K562 (cell line): ENCODE data around the gene CFAP97D2. TPM values are rescaled to one million over a fixed set of nuclear protein-coding genes. Genes with fewer than 3 reads are reported as not detected.

Experiments
- ATAC-seq: fragments of 200-7000 bp; cut with Tn5 transposase; 3 replicates; pipeline ENCODE4 v1.9.1; 2020; ENCODE audit warnings: moderate library complexity
- BruUV-seq: library from RNA; stranded (reverse); fragments of 400-500 nt; replicated peaks from 2 replicates; lab custom pipeline; 2021; lab: Mats Ljungman, UMichigan
- CTCF ChIA-PET: fragments of 300-600 bp; formaldehyde crosslinking; extraction: SDS; loops from one replicate; lab custom pipeline; 2021; ENCODE audit warnings: low intra/inter-chr PET ratio; lab: Yijun Ruan, JAX
- POLR2A ChIA-PET: fragments of 300-600, 350-650 bp; sonication (Branson Sonifier 250); formaldehyde crosslinking; extraction: SDS; loops from one replicate; lab custom pipeline; 2021; ENCODE audit warnings: antibody characterized with exemption, inconsistent platforms; lab: Yijun Ruan, JAX
- DNase-seq, 4 experiments: peaks; one replicate each; pipeline versions ENCODE4 v3.0.0 to v3.0.0-alpha.2; 2011 to 2018; ENCODE audit warnings: low spot score in 3 of 4, mixed read lengths in 3 of 4; ENCODE audit errors: extremely low read depth in 1 of 4
- FAIRE-seq: peaks from 2 replicates; lab custom pipeline; 2011; peaks lifted over from hg19 to GRCh38; lab: Jason Lieb, UNC
- H2AFZ ChIP-seq: 2 replicates; pipeline ENCODE4 v1.6.0; 2011; ENCODE audit warnings: low read depth, low read length, control low read depth, inconsistent platforms
- H3K27ac ChIP-seq: fragments of 200-600 bp; 3 replicates; pipeline ENCODE4 v1.8.0; 2011; ENCODE audit warnings: low read depth, mild to moderate bottlenecking, control low read depth, inconsistent platforms, low read length, moderate library complexity, mixed read lengths; ENCODE audit errors: extremely low read depth
- H3K27me3 ChIP-seq, 2 experiments: fragments of 300-600 bp in 1 of 2; 2 replicates in 1 of 2; 3 replicates in 1 of 2; pipeline versions ENCODE4 v1.6.0 to v1.8.0; 2011; ENCODE audit warnings: inconsistent platforms in 2 of 2, low read length in 2 of 2, mild to moderate bottlenecking in 1 of 2, mixed read lengths in 1 of 2, moderate library complexity in 1 of 2; ENCODE audit not compliant: control insufficient read depth in 2 of 2, insufficient read depth in 2 of 2
- H3K36me3 ChIP-seq: fragments of 300-600 bp; 3 replicates; pipeline ENCODE4 v1.8.0; 2011; ENCODE audit warnings: mild to moderate bottlenecking, low read length, inconsistent platforms; ENCODE audit not compliant: control insufficient read depth, insufficient read depth
- H3K4me1 ChIP-seq, 2 experiments: fragments of 200-600 bp in 1 of 2; replicated peaks in 1 of 2; 2 replicates in 1 of 2; 3 replicates in 1 of 2; pipeline versions ENCODE4 v1.5.1 to v1.8.0; 2011; ENCODE audit warnings: inconsistent platforms in 2 of 2, low read length in 2 of 2, mild to moderate bottlenecking in 1 of 2, mixed read lengths in 1 of 2, moderate library complexity in 1 of 2; ENCODE audit not compliant: control insufficient read depth in 2 of 2, insufficient read depth in 2 of 2
- H3K4me2 ChIP-seq: 2 replicates; pipeline ENCODE4 v1.6.1; 2011; ENCODE audit warnings: low read length, control low read depth, inconsistent platforms, mixed read lengths; ENCODE audit not compliant: insufficient read depth
- H3K4me3 ChIP-seq: fragments of 200-600 bp; sonication (generic), shearing (Covaris generic); 2 replicates; pipeline ENCODE4 v1.5.1; 2016; ENCODE audit warnings: control low read depth, inconsistent platforms
- H3K79me2 ChIP-seq: fragments of 200-600 bp; 3 replicates; pipeline ENCODE4 v1.8.0; 2011; ENCODE audit warnings: low read length, inconsistent platforms; ENCODE audit not compliant: control insufficient read depth, insufficient read depth
- H3K9ac ChIP-seq, 2 experiments: 2 replicates each; pipeline versions ENCODE4 v1.6.0 to v1.6.1; 2011; ENCODE audit warnings: low read depth in 2 of 2, low read length in 2 of 2, control low read depth in 1 of 2, inconsistent platforms in 1 of 2, mild to moderate bottlenecking in 1 of 2, mixed read lengths in 1 of 2; ENCODE audit not compliant: insufficient read depth in 1 of 2
- H3K9me1 ChIP-seq: one replicate; pipeline ENCODE4 v1.6.0; 2011; ENCODE audit warnings: inconsistent platforms, mild to moderate bottlenecking, low read length, moderate library complexity; ENCODE audit not compliant: control insufficient read depth, insufficient read depth
- H3K9me3 ChIP-seq: replicated peaks from 2 replicates; pipeline ENCODE4 v1.5.1; 2011; ENCODE audit warnings: low read depth, low read length, inconsistent platforms; ENCODE audit not compliant: control insufficient read depth, insufficient read depth
- H4K20me1 ChIP-seq: replicated peaks from 2 replicates; pipeline ENCODE4 v1.6.1; 2011; ENCODE audit warnings: low read length, inconsistent platforms, mixed read lengths; ENCODE audit not compliant: control insufficient read depth, insufficient read depth
- BACH1 ChIP-seq: fragments of 200-800 bp; sonication (Bioruptor generic); IDR thresholded peaks from 2 replicates; pipeline ENCODE4 v1.6.1; 2016; ENCODE audit warnings: missing genetic modification characterization, missing compliant biosample characterization
- BRD4 ChIP-seq: fragments of 200-600 bp; sonication (generic); IDR thresholded peaks from 2 replicates; pipeline ENCODE4 v1.6.1; 2017; ENCODE audit warnings: inconsistent platforms
- DEAF1 ChIP-seq: fragments of 450-650 bp; formaldehyde crosslinking; IDR thresholded peaks from 2 replicates; pipeline ENCODE4 v1.4.0; 2020; ENCODE audit warnings: mild to moderate bottlenecking, moderate library complexity
- FOXP1 ChIP-seq: sonication (generic); formaldehyde crosslinking; IDR thresholded peaks from 2 replicates; pipeline ENCODE4 v1.8.0; 2022; ENCODE audit warnings: mild to moderate bottlenecking, missing genetic modification reagents
- MECOM ChIP-seq: fragments of 250-450 bp; sonication (Bioruptor Pico); IDR thresholded peaks from 2 replicates; pipeline ENCODE4 v1.8.0; 2022; ENCODE audit warnings: inconsistent platforms
- MYBL2 ChIP-seq, 2 experiments: fragments of 450-650 bp in 1 of 2; sonication (generic) in 1 of 2; formaldehyde crosslinking in 1 of 2; IDR thresholded peaks; 2 replicates each; pipeline versions ENCODE4 v1.6.1 to v1.8.1; 2017 to 2022; ENCODE audit warnings: borderline replicate concordance in 1 of 2, inconsistent platforms in 1 of 2, low read depth in 1 of 2, mild to moderate bottlenecking in 1 of 2, missing genetic modification reagents in 1 of 2, moderate library complexity in 1 of 2
- RB1 ChIP-seq: fragments of 450-650 bp; IDR thresholded peaks from 2 replicates; pipeline ENCODE4 v1.6.1; 2017; ENCODE audit warnings: low read depth, mild to moderate bottlenecking
- YY1 ChIP-seq, 3 experiments: IDR thresholded peaks; 2 replicates each; pipeline ENCODE4 v1.6.1; 2011; ENCODE audit warnings: low read length in 2 of 3, mild to moderate bottlenecking in 2 of 3, moderate library complexity in 2 of 3, borderline replicate concordance in 1 of 3, control low read depth in 1 of 3, low read depth in 1 of 3; ENCODE audit not compliant: insufficient read depth in 3 of 3, insufficient replicate concordance in 2 of 3, control insufficient read depth in 1 of 3, insufficient read length in 1 of 3; ENCODE audit errors: extremely low read depth in 1 of 3
- ZEB2 ChIP-seq: fragments of 450-650 bp; IDR thresholded peaks from 2 replicates; pipeline ENCODE4 v1.6.1; 2016
- ZNF3 ChIP-seq: fragments of 250-450 bp; sonication (Bioruptor Pico); IDR thresholded peaks from 2 replicates; pipeline ENCODE4 v1.5.0; 2021; ENCODE audit warnings: mild to moderate bottlenecking, moderate library complexity
- ZNF347 ChIP-seq: fragments of 450-650 bp; formaldehyde crosslinking; IDR thresholded peaks from 2 replicates; pipeline ENCODE4 v1.4.0; 2020; ENCODE audit warnings: low read depth, mild to moderate bottlenecking, moderate library complexity
- WGBS: fragments of 100-300 bp; shearing (Covaris generic); methylation state at CpG from one replicate; pipeline ENCODE4 v1.1.6; 2016; ENCODE audit warnings: low coverage, mixed read lengths; ENCODE audit not compliant: insufficient coverage; ENCODE audit errors: missing lambda C conversion rate; 5-methylcytosine and 5-hydroxymethylcytosine counted together
- in situ Hi-C: fragments of 300-500 bp; cut with MboI; formaldehyde crosslinking; loops from 4 replicates; pipeline ENCODE4 v1.15.0; 2018; ENCODE audit warnings: inconsistent platforms, mixed read lengths
- intact Hi-C: fragments of 100-400 bp; cut with micrococcal nuclease; formaldehyde crosslinking; loops from 2 replicates; pipeline ENCODE4 v1.14.2; 2022
- polyA plus RNA-seq, 8 experiments: library from polyadenylated mRNA; depleted of rRNA in 4 of 8; stranded (reverse) in 5 of 8; unstranded in 3 of 8; fragments of >200 nt; fragmentation: Nextera tagmentation in 2 of 8; fragmentation: Illumina TruSeq in 1 of 8; extraction: Ambion mirVana in 2 of 8; extraction: Trizol in 1 of 8; gene quantifications; 2 replicates each; pipeline versions ENCODE4 v1.2.1 to v1.2.3, GENCODE V29; 2011 to 2014; ENCODE audit warnings: inconsistent platforms in 1 of 8, missing spikeins in 1 of 8
- total RNA-seq, 7 experiments: library from RNA; depleted of rRNA in 6 of 7; stranded (reverse); fragments of >200 nt in 6 of 7; fragmentation: Illumina TruSeq in 2 of 7; extraction: Trizol in 2 of 7; gene quantifications; 2 replicates each; pipeline versions ENCODE4 v1.2.1 to v1.2.3, GENCODE V29; 2011 to 2021; ENCODE audit warnings: low replicate concordance in 1 of 7

Gene CFAP97D2
- total and polyA plus RNA-seq, 9 of the 15 experiments (the other 6 are each of a cell fraction or from before 2014, with no cell fraction given) = not detected

GRCh38 chr13:114149774-114150740 lies 29.0 kb upstream of the CFAP97D2 start:
- Histone ChIP-seq H3K27me3 (no peaks in the 10 kb centered on the region; a peak in 1 of 5 replicates), H3K4me2 (no peak overlapping the region), H2AFZ (no peak overlapping the region), H3K27ac (no peak overlapping the region), H3K4me1 (peaks cover 0 to 7% of the 10 kb centered on the region in 2 experiments; a peak in 2 of 5 replicates), H3K9me3 (no peaks in the 10 kb centered on the region), H4K20me1 (no peaks in the 10 kb centered on the region), H3K9me1 (no peaks in the 10 kb centered on the region), H3K4me3 (no peak overlapping the region), H3K79me2 (no peaks in the 10 kb centered on the region), H3K9ac (no peak overlapping the region), H3K36me3 (no peaks in the 10 kb centered on the region)
- CTCF ChIA-PET = no interaction called here
- intact Hi-C loops = loop anchor here (5.0 kb wide), 1 partner anchor 72 kb away; no protein-coding TSS in a partner anchor
- in situ Hi-C loops = no loop called here
- DNase-seq = no peak
- ATAC-seq = no peak
- FAIRE-seq = no peak
- WGBS = 11% methylated on average over 8 of the region's 12 CpGs
- TF ChIP-seq ZNF3 (CRISPR knock-in tag) (no peak), ZEB2 (peak; percentile 73; the same call in 1 of the 2 replicates)
- no TSS peak for BruUV-seq
- POLR2A ChIA-PET = no interaction called here

- ATAC-seq (no peak), DNase-seq (no peak), FAIRE-seq (no peak)
- no peaks in the 10 kb centered on the region; a peak in 1 of 5 replicates for H3K27me3 ChIP-seq
- WGBS = 39% methylated on average over 9 of the region's 10 CpGs
- H3K36me3 ChIP-seq = no peaks in the 10 kb centered on the region
- H3K79me2 ChIP-seq = no peaks in the 10 kb centered on the region
- no peak overlapping the region for H2AFZ ChIP-seq
- no peak overlapping the region for H3K4me2 ChIP-seq
- no peak overlapping the region for H3K27ac ChIP-seq
- POLR2A ChIA-PET = no interaction called here
- H3K9me1 ChIP-seq = no peaks in the 10 kb centered on the region
- H3K9ac ChIP-seq = no peak overlapping the region
- peaks cover 0 to 7% of the 10 kb centered on the region in 2 experiments; a peak in 2 of 5 replicates for H3K4me1 ChIP-seq
- intact Hi-C loops = no loop called here
- BruUV-seq = no TSS peak
- H3K4me3 ChIP-seq = no peak overlapping the region
- CTCF ChIA-PET = no interaction called here
- no peaks in the 10 kb centered on the region for H3K9me3 ChIP-seq
- no peaks in the 10 kb centered on the region for H4K20me1 ChIP-seq
- in situ Hi-C loops = no loop called here
- TF ChIP-seq ZNF347 (no peak), BACH1 (tag) (no peak), BRD4 (no peak), YY1 (IDR thresholded peaks at IDR 0.05; ENCODE audit: borderline replicate concordance in 1 of 3, control insufficient read depth in 1 of 3, extremely low read depth in 1 of 3, insufficient read depth in 3 of 3, insufficient read length in 1 of 3, insufficient replicate concordance in 2 of 3, low read depth in 1 of 3, low read length in 2 of 3) (no peak), DEAF1 (CRISPR knock-in tag) (no peak), RB1 (no peak), MYBL2 (IDR thresholded peaks at IDR 0.05; ENCODE audit: low read depth) (no peak), MYBL2 (CRISPR knock-in tag; IDR thresholded peaks at IDR 0.05; ENCODE audit: borderline replicate concordance) (no peak), FOXP1 (CRISPR knock-in tag) (no peak), MECOM (CRISPR knock-in tag) (no peak)
Observed at GRCh38 chr13:114151031-114151430, 28.0 kb upstream of the CFAP97D2 start.
